DMS53 treated with DMSO at 0.1 percent for 48 hours (cell line): Measurements from ENCODE around the gene SLC13A3.

Experiments used
- DNase-seq: peaks from one replicate; lab custom pipeline; 2025; ENCODE audit not compliant: unreplicated experiment; lab: John Stamatoyannopoulos, UW

The SLC13A3 gene

GRCh38 chr20:46657137-46657536 is 5.9 kb upstream of the SLC13A3 start:
- DNase-seq = no peak

GRCh38 chr20:46652699-46653098 is 1.4 kb upstream of the SLC13A3 start:
- DNase-seq = no peak

GRCh38 chr20:46650575-46651090 is 626 bp downstream of the SLC13A3 start:
- DNase-seq = no peak

GRCh38 chr20:46649965-46650542 is 1.2 kb downstream of the SLC13A3 start:
- no peak for DNase-seq

GRCh38 chr20:46649650-46649949 is 1.7 kb downstream of the SLC13A3 start:
- DNase-seq = no peak

- peak; percentile 12 for DNase-seq
Observed at GRCh38 chr20:46648903-46649649, 2.2 kb downstream of the SLC13A3 start.

GRCh38 chr20:46647469-46647868 is 3.8 kb downstream of the SLC13A3 start:
- no peak for DNase-seq

- no peak for DNase-seq
Observed at GRCh38 chr20:46646659-46647380, 4.4 kb downstream of the SLC13A3 start.

GRCh38 chr20:46646122-46646521 is 5.1 kb downstream of the SLC13A3 start:
- no peak for DNase-seq

- DNase-seq = no peak
Observed at GRCh38 chr20:46644733-46645132, 6.5 kb downstream of the SLC13A3 start.

GRCh38 chr20:46644160-46644559 is 7.1 kb downstream of the SLC13A3 start:
- no peak for DNase-seq

GRCh38 chr20:46642969-46643343 is 8.3 kb downstream of the SLC13A3 start:
- no peak for DNase-seq

- DNase-seq = no peak
Observed at GRCh38 chr20:46642265-46642968, 8.8 kb downstream of the SLC13A3 start.

GRCh38 chr20:46641424-46641823 is 9.8 kb downstream of the SLC13A3 start:
- DNase-seq = peak; percentile 66

GRCh38 chr20:46640536-46641311 is 10.5 kb downstream of the SLC13A3 start:
- DNase-seq = peak; percentile 95

GRCh38 chr20:46640044-46640443 is 11.2 kb downstream of the SLC13A3 start:
- DNase-seq = no peak

GRCh38 chr20:46639587-46639986 is 11.7 kb downstream of the SLC13A3 start:
- no peak for DNase-seq

- DNase-seq = no peak
Observed at GRCh38 chr20:46638898-46639274, 12.4 kb downstream of the SLC13A3 start.

GRCh38 chr20:46638134-46638897 is 12.9 kb downstream of the SLC13A3 start:
- DNase-seq = no peak
